Ramos (cell line): ENCODE results near the gene BAZ1B.
"Not testable (repeated sequence)": the region's sequence is repeated elsewhere in the genome, so short reads cannot be mapped to it uniquely, and the experiment has no call there.

Experiments used
- in situ Hi-C: fragments of 300-500 bp; cut with MboI; formaldehyde crosslinking; loops from one replicate; pipeline ENCODE4 v1.14.3; 2022; ENCODE audit warnings: low sequenced_read_pairs; ENCODE audit not compliant: unreplicated experiment

The BAZ1B gene

GRCh38 chr7:73522105-73522872 is at the start of gene BAZ1B:
Gene BAZ1B (minus strand): TSS chr7:73522293. CDS start chr7:73521933, 360 bp downstream.
- in situ Hi-C loops = no loop called here

GRCh38 chr7:73570977-73571376 is 48.9 kb upstream of the BAZ1B start:
- in situ Hi-C loops = no loop called here

GRCh38 chr7:73570521-73570920 is 48.4 kb upstream of the BAZ1B start:
- in situ Hi-C loops = no loop called here

- in situ Hi-C loops = no loop called here
Measured at GRCh38 chr7:73569042-73569608, 47.0 kb upstream of the BAZ1B start.

- in situ Hi-C loops = no loop called here
Measured at GRCh38 chr7:73567846-73568685, 46.0 kb upstream of the BAZ1B start.

GRCh38 chr7:73567140-73567539 is 45.0 kb upstream of the BAZ1B start:
- in situ Hi-C loops = no loop called here

- in situ Hi-C loops = not testable (repeated sequence)
Measured at GRCh38 chr7:73566431-73566830, 44.3 kb upstream of the BAZ1B start.

GRCh38 chr7:73565675-73566340 is 43.7 kb upstream of the BAZ1B start:
- in situ Hi-C loops = no loop called here

- in situ Hi-C loops = no loop called here
Measured at GRCh38 chr7:73560109-73560835, 38.2 kb upstream of the BAZ1B start.

GRCh38 chr7:73557397-73558257 is 35.5 kb upstream of the BAZ1B start, which contains the start of gene BCL7B:
Gene BCL7B (minus strand): TSS chr7:73557690. CDS start chr7:73557578, 112 bp downstream.
- in situ Hi-C loops = no loop called here

GRCh38 chr7:73557108-73557396 is 35.0 kb upstream of the BAZ1B start:
- in situ Hi-C loops = no loop called here

- in situ Hi-C loops = no loop called here
Measured at GRCh38 chr7:73556208-73557107, 34.4 kb upstream of the BAZ1B start.

- in situ Hi-C loops = no loop called here
Measured at GRCh38 chr7:73555411-73555982, 33.4 kb upstream of the BAZ1B start.

GRCh38 chr7:73550093-73550492 is 28.0 kb upstream of the BAZ1B start:
- in situ Hi-C loops = not testable (repeated sequence)

GRCh38 chr7:73549176-73549575 is 27.1 kb upstream of the BAZ1B start:
- in situ Hi-C loops = no loop called here

GRCh38 chr7:73547841-73548240 is 25.7 kb upstream of the BAZ1B start:
- in situ Hi-C loops = no loop called here

GRCh38 chr7:73544678-73545077 is 22.6 kb upstream of the BAZ1B start:
- in situ Hi-C loops = no loop called here

- in situ Hi-C loops = no loop called here
Measured at GRCh38 chr7:73541722-73542121, 19.6 kb upstream of the BAZ1B start.
